GM06990 (cell line): ENCODE results near the gene UBA7.
A peak's percentile ranks its signal among the peaks of the same experiment; 100 is the strongest.

Experiments used
- DNase-seq: peaks from one replicate; pipeline ENCODE4 v3.0.0-alpha.2; 2011; ENCODE audit not compliant: insufficient read length; ENCODE audit errors: extremely low read depth
- H3K27me3 ChIP-seq: replicated peaks from 2 replicates; pipeline ENCODE4 v1.6.0; 2011; ENCODE audit warnings: low read length; ENCODE audit not compliant: control insufficient read depth, insufficient read depth
- H3K36me3 ChIP-seq: 2 replicates; pipeline ENCODE4 v1.5.1; 2011; ENCODE audit warnings: low read length; ENCODE audit not compliant: control insufficient read depth, insufficient read depth
- H3K4me3 ChIP-seq: replicated peaks from 2 replicates; pipeline ENCODE4 v1.5.1; 2011; ENCODE audit warnings: low read depth, mild to moderate bottlenecking, control low read depth, low read length
- TF ChIP-seq, protein P1 (sequence below): IDR thresholded peaks from 2 replicates; pipeline ENCODE4 v1.5.1; 2011; ENCODE audit warnings: low read length, control low read depth, mild to moderate bottlenecking, inconsistent platforms; ENCODE audit not compliant: insufficient read depth, poor library complexity, severe bottlenecking

The UBA7 gene

DNA sequence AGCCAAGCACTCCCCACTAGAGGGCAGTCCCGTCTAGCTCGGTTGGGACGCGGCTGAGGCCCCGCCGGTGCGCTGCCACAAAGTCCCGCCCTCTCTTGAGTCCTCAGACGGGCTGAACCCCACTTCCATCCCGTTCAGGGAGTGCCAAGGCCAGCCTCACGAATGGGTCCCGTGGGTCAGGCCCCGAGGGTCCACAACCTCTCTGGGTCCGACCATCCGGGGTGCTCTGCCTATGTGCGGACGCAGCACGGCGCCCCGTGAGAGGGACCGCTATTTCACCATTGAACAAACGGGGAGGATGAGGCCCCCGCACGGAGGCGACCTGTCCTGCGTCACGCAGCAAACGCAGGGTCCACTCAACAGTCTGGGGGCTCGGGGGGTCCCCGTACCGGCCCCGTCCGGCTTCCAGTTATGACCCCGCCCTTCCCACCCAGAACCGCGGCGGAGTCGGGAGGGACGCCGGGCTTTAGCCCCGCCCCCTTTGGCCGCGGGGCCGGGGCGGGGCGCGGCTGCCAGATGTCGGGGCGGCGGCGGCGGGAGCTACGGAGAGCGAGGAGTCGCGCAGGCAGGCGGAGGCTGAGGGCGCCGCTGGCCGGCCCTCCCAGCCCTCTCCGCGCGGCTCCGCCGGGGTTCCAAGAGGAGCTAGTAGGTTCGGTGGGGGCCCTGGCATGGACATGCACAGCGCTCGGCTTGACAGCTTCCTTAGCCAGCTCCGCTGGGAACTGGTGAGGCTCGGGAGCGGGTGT is 10.9 kb downstream of the UBA7 start, which contains the start of gene INKA1:
TSS of gene INKA1 (plus strand) at position 543 of the 746 bp plus-strand sequence. CDS start at position 675, 132 bp downstream.
- TF ChIP-seq, protein P1, sequence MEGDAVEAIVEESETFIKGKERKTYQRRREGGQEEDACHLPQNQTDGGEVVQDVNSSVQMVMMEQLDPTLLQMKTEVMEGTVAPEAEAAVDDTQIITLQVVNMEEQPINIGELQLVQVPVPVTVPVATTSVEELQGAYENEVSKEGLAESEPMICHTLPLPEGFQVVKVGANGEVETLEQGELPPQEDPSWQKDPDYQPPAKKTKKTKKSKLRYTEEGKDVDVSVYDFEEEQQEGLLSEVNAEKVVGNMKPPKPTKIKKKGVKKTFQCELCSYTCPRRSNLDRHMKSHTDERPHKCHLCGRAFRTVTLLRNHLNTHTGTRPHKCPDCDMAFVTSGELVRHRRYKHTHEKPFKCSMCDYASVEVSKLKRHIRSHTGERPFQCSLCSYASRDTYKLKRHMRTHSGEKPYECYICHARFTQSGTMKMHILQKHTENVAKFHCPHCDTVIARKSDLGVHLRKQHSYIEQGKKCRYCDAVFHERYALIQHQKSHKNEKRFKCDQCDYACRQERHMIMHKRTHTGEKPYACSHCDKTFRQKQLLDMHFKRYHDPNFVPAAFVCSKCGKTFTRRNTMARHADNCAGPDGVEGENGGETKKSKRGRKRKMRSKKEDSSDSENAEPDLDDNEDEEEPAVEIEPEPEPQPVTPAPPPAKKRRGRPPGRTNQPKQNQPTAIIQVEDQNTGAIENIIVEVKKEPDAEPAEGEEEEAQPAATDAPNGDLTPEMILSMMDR: peak; percentile 89
- DNase-seq: peak; percentile 89
- H3K27me3 ChIP-seq: no peaks in the 10 kb centered on the region
- H3K36me3 ChIP-seq: no peaks in the 10 kb centered on the region; the same call in none of the 2 replicates
- H3K4me3 ChIP-seq: peak within 1 kb of the TSS; percentile 86

DNA sequence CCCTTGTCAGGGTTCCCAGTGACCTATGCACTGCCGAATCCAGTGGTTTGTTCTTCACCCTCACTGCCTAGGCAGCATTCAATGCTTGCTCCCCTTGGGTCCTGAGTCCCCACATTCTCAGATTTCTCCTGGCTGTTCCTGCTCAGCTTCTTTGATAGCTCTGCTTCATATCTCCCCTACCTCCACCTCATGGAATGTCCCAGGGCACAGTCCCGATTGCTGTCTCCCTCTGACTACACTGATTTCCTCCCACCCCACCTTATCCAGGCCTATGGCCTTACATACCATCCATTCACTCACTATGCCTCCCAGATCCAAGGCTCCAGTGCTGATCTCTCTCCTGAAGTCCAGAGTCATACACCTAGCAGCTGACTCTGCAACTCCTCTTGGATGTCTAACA is 12.6 kb downstream of the UBA7 start:
- H3K36me3 ChIP-seq: no peaks in the 10 kb centered on the region
- H3K27me3 ChIP-seq: no peaks in the 10 kb centered on the region

DNA sequence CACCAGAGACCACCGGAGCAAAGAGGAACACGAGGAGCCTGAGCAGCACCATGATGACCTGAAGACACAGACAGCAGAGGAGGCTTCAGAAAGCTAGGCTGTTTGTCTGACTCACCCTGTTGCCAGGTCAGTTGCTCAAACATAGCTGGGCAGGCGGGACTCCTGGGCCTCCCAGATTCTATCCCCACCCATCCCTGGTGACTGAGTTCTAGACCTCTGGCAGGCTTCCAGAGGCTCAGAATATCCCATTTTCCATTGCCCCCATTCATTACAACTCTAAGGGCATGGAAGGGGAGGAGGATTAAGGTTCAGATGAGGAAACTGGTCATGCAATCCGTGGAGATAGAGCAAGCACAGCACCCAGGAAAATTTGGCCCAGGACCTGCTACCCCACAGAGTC is 14.0 kb downstream of the UBA7 start, which contains the start of gene CDHR4:
TSS of gene CDHR4 (minus strand) at position 113 of the 400 bp plus-strand sequence. CDS start at position 52, 61 bp downstream.
- Histone ChIP-seq H3K4me3 (no peak within 1 kb of the TSS), H3K27me3 (no peaks in the 10 kb centered on the region), H3K36me3 (no peaks in the 10 kb centered on the region)
- TF ChIP-seq, protein P1: no peak
- no peak for DNase-seq

More for the DNA sequence above, 12.6 kb downstream of the UBA7 start:
- no peak overlapping the region for H3K4me3 ChIP-seq
- no peak for DNase-seq
- TF ChIP-seq, protein P1: no peak

DNA sequence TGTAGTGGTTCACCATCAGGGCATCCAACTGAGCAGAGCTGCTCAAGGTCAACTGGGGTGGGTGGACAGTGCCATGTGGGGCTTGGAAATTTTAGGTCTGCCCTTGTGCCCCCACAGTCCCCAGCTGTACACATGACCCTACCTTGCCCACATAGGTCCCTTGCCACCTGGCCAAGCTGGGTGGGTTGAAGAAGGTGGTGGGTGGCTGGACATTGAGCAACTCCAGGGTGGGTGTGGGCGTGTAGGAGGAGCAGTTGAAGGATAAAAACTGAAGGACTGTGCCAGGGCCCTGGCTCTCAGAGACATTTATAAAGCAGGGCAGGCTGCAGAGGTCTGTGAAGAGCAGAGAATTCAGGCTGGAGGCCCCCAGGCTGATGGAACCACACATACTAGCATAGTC is 14.6 kb downstream of the UBA7 start:
- H3K36me3 ChIP-seq: no peaks in the 10 kb centered on the region
- TF ChIP-seq, protein P1: no peak
- H3K27me3 ChIP-seq: no peaks in the 10 kb centered on the region
- no peak for DNase-seq
- no peak overlapping the region for H3K4me3 ChIP-seq

DNA sequence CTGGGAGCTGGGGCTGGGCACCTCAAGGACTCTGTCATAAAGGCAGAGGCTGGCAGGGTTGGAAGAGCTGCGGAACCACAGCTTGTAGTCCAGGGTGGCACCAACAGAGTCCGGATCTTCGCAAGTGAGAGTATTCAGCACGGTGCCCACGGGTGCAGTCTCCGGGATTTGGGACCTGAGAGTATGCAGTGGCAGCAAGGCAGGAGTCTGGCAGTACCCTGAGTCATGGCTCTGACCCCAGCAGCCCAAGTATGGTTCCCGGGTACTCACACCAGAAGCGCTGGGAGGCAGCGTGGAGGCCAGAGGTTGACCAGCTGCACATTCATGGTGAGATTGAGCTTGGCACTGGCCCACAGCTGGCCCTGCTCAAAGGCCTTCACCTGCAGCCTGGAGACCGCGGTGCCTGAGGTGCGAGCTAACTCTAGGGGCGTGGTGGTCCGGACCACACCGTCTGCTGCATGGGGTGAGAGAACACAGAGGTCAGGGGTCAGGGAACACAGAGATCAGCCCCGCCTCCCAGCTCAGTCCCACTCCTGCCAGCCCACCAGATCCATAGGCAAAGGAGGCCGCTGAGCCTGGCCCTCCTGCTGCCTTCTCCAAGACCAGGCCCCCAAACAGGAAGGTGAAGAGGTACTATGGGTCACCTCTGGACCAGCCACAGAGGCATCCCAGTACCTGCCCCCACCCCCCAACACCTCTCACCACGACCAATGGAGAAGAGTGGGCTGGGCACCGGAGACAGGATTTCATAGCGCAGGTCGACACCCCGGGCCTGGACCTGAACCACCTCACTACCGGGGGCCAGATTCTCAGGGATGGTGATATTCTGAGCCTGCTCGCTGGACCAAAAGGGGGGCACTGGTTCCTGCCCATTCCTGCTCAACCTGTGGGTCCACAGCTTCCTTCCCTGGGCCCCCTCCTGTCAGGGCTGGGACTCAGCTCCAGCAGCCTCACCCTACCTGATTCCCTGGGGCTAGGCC is 18.5 kb downstream of the UBA7 start:
- no peak for DNase-seq
- TF ChIP-seq, protein P1: no peak

More for the DNA sequence above, 18.5 kb downstream of the UBA7 start:
- no peaks in the 10 kb centered on the region for H3K36me3 ChIP-seq
- H3K4me3 ChIP-seq: no peak overlapping the region
- H3K27me3 ChIP-seq: no peaks in the 10 kb centered on the region
